GM12865 (cell line): ENCODE measurements around the gene DEDD2.

Experiments
- DNase-seq: peaks from one replicate; pipeline ENCODE4 v3.0.0; 2010; ENCODE audit warnings: low read depth
- H3K4me3 ChIP-seq: 2 replicates; pipeline ENCODE4 v1.5.1; 2011; ENCODE audit warnings: mild to moderate bottlenecking, low read depth, low read length, control low read depth
- TF ChIP-seq, protein P1 (sequence below): IDR thresholded peaks from 2 replicates; pipeline ENCODE4 v1.5.1; 2011; ENCODE audit warnings: low read length, control low read depth, low read depth, inconsistent platforms; ENCODE audit not compliant: insufficient read depth; ENCODE audit errors: missing control alignments

DEDD2 gene

DNA sequence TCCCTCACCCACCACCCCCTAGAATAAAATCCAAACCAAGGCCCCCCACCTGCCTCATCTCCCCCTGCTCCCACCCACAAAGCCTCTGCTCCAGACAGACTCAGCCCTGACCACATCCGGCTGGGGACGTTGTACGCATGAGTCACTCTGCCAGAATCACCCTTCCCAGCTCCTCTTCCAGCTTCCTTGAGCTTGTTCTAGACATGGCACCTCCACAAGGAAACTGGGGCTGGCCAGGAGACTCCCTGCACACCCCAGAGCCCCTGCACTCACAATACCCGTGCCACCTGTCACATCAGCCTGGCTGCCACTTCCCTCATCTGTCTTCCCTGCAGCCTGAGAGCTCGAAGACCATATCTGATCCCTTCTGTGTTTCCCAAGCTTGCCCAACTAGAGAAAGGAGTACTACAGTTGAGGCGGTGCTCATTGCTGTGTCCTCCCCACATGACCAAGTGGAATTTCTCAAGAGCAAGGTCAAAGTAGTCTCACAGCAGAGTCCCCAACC lies 9.7 kb downstream of the DEDD2 start:
- TF ChIP-seq, protein P1, sequence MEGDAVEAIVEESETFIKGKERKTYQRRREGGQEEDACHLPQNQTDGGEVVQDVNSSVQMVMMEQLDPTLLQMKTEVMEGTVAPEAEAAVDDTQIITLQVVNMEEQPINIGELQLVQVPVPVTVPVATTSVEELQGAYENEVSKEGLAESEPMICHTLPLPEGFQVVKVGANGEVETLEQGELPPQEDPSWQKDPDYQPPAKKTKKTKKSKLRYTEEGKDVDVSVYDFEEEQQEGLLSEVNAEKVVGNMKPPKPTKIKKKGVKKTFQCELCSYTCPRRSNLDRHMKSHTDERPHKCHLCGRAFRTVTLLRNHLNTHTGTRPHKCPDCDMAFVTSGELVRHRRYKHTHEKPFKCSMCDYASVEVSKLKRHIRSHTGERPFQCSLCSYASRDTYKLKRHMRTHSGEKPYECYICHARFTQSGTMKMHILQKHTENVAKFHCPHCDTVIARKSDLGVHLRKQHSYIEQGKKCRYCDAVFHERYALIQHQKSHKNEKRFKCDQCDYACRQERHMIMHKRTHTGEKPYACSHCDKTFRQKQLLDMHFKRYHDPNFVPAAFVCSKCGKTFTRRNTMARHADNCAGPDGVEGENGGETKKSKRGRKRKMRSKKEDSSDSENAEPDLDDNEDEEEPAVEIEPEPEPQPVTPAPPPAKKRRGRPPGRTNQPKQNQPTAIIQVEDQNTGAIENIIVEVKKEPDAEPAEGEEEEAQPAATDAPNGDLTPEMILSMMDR = no peak
- no peak for DNase-seq
- H3K4me3 ChIP-seq = no peak overlapping the region

DNA sequence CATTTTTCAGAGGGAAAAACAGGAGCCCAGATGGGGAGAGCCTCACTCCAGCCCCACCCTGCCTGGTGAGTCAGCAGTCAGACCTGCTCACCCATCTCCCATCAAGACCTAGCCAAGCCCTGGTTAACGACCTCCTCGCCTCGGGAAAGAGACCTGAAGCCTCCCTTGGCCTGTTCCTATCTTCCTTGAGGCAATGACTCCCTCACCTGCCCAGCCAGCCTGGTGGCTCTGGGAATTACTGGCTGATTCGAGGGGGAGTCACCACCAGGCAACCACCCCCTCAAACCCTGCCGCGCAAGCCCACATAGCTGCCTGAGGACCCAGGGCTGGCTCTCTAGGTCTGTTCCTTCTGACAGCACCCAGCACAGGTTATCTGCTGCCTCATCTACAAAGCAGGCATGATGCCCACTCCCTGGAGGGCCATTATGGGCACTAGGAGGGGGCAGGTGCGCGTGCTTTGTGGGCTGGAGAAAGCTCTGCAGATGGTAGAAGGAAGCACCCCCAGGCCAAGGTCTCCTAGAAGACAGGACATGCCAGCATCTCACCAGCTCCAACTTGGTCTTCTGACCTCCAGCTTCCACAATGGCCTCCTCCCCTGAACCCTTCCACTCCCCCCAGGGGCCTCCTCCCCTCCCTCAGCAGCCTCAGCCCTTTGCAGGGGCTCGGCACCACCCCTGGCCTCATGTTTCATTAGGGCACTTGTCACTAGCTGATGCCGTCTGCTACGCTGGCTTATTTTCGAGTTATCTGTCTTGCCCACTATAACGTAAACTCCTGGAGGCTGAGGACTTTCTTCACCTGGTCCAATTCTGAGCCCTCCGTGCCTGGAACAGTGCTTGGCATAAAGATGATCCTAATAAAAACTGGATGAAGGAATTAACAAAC lies 10.4 kb downstream of the DEDD2 start:
- DNase-seq = no peak
- H3K4me3 ChIP-seq = no peak overlapping the region
- TF ChIP-seq, protein P1 = no peak

DNA sequence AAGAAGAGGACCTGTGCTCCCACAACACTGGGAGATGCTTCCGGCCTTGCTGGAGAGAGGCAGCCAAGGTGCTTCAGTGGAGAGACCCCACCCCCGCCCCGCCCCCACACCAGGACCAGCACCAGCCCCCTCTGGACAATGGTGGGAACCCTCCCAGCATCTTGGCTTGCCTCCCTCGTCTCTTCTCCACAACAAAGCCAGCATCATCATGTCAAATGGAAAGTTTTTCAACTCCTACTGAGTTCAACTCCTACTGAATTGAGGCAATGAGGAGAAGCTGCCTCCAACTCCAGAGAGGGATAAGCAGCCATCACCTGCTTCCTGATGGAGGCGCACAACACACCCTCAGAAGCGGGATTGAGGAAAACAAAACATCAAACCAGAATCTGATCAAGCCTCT lies 12.8 kb downstream of the DEDD2 start:
- TF ChIP-seq, protein P1 = no peak
- no peak for DNase-seq
- no peak overlapping the region for H3K4me3 ChIP-seq

DNA sequence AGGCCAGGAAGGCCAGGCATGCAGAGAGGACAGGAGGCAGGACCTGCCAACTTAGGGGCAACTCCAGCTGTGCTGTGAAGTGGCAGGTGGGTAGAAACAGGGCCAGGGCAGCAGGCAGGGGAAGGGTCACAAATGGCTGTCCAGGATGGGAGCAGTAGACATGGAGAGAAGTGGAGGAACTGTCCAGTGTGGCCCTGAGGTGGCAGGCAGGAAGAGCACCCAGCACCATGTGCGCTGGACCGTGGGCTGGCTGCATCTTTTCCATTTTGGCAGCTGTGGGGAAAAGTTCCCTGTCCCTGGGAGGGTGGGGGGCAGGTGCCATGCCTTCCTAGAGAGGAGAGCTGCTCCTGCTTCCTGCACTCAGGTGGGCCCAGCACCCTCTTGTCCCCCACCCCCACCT lies 13.8 kb downstream of the DEDD2 start:
- TF ChIP-seq, protein P1 = no peak
- no peak for DNase-seq
- H3K4me3 ChIP-seq = no peak overlapping the region

DNA sequence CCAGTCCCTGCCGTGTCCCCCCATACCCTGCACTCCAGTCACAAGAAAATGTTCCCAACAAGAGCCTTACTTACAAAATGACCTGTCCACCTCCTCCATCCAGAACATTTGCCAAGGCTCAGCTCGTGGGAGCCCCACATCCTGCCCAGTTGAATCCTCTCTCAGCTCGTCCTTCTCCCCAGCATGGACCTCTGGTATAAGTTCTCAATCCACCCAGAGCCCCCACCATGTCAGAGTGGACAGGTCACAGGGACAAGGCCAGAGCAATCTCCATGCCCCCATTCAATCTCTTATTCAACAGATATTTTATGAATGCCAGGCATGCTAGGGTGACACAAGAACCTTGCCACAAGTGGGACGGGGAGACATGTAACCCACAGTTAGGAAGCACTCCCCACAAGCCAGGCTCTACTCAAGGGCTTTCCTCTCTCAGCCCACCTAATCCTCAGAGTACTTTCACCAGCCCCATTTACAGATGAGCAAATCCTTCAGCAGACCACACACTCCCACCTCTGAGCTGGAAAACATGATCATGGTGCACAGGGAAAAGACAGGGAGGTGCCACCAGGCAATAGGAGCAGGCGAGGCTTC lies 15.1 kb downstream of the DEDD2 start:
- TF ChIP-seq, protein P1 = no peak
- DNase-seq = no peak
- peak overlapping the region; percentile 29; the same call in 1 of the 2 replicates for H3K4me3 ChIP-seq

DNA sequence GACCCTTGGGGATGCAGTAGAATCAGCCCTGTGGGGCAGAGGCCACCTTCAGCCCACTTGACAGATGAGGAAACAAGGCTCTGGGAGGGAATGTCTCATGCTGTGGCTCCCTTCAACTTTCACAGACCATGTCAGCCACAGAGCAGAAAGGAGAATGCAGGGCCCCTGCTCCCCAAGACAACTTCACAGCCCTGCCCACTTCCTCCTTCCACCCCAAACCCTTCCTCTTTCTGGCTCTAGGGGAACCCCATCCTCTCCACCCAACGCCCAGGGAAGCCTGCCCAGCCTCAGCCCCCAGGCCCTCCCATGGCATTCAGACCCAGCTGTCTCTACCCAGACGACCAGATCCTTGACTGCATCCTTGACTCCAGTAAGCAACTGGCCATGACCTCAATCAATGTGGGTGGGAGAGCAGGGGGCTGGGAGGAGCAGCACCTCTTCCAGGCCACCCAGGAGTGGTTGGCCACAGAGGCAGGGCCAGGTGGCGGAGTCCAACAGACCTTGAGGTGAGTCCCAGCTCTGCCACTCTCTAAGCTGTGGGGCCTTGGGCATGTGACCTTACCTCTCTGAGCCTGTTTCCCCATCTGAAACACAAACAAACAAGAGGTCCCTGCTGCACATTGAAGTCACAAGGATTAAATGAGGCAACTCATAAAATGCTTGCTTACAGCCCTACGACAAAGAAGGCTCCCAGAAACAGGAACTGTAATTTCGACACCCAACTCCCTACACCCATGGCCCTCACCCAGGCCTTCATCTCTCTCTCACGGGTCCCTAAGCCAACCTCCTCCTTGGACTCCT lies 15.8 kb downstream of the DEDD2 start:
- TF ChIP-seq, protein P1 = no peak
- H3K4me3 ChIP-seq = peak overlapping the region; percentile 29
- DNase-seq = peak; percentile 78
